ENCODE measurements around the gene CMC1. TPM values are rescaled to one million over a fixed set of nuclear protein-coding genes. Genes with fewer than 3 reads are reported as not detected.

CMC1 gene
- total RNA-seq, 1 experiment from 2014 or later = 22.8 TPM

GRCh38 chr3:28218071-28218916, 23.1 kb upstream of the CMC1 start:
- Mint-ChIP-seq H3K4me3 (ENCODE audit: unreplicated experiment) (no peak overlapping the region), H3K4me1 (ENCODE audit: low read depth, unreplicated experiment) (no peaks in the 10 kb centered on the region), H3K27me3 (ENCODE audit: insufficient read depth, unreplicated experiment) (peaks cover 10% of the 10 kb centered on the region), H3K27ac (ENCODE audit: unreplicated experiment) (no peak overlapping the region), H3K36me3 (ENCODE audit: insufficient read depth, unreplicated experiment) (no peaks in the 10 kb centered on the region), H3K9me3 (ENCODE audit: unreplicated experiment) (peaks cover 38% of the 10 kb centered on the region)
- no peak overlapping the region for H3K4me3 ChIP-seq (ENCODE audit: low read depth, low read length)
- H3K36me3 ChIP-seq (ENCODE audit: control insufficient read depth, insufficient read depth, low read length) = no peaks in the 10 kb centered on the region
- POLR2A ChIA-PET = no interaction called here
- H3K9me3 ChIP-seq = 0 out of 2 replicates have a peak, but pooled peaks cover 3% of the 10 kb centered on the region
- intact Hi-C loops (cut with micrococcal nuclease; ENCODE audit: unreplicated experiment) = no loop called here
- H3K4me1 ChIP-seq = no peaks in the 10 kb centered on the region
- CTCF ChIA-PET = no interaction called here
- no peak for DNase-seq
- H3K27me3 ChIP-seq (replicated peaks; ENCODE audit: control insufficient read depth, insufficient read depth, low read length) = no peaks in the 10 kb centered on the region
- BruUV-seq (replicated peaks) = no TSS peak
- TF ChIP-seq CTCF (IDR thresholded peaks at IDR 0.05; ENCODE audit: insufficient read depth in 1 of 2, low read depth in 1 of 2, low read length in 1 of 2, severe bottlenecking in 1 of 2, unreplicated experiment in 1 of 2) = no peak

GRCh38 chr3:28218917-28219198, 22.6 kb upstream of the CMC1 start:
- no TSS peak for BruUV-seq (replicated peaks)
- no peak for TF ChIP-seq CTCF (IDR thresholded peaks at IDR 0.05; ENCODE audit: insufficient read depth in 1 of 2, low read depth in 1 of 2, low read length in 1 of 2, severe bottlenecking in 1 of 2, unreplicated experiment in 1 of 2)
- intact Hi-C loops (cut with micrococcal nuclease; ENCODE audit: unreplicated experiment) = no loop called here
- no peaks in the 10 kb centered on the region for H3K27me3 ChIP-seq (replicated peaks; ENCODE audit: control insufficient read depth, insufficient read depth, low read length)
- H3K9me3 ChIP-seq = 0 out of 2 replicates have a peak, but pooled peaks cover 3% of the 10 kb centered on the region
- Mint-ChIP-seq H3K36me3 (ENCODE audit: insufficient read depth, unreplicated experiment) (no peaks in the 10 kb centered on the region), H3K27ac (ENCODE audit: unreplicated experiment) (no peak overlapping the region), H3K4me3 (ENCODE audit: unreplicated experiment) (no peak overlapping the region), H3K9me3 (ENCODE audit: unreplicated experiment) (peaks cover 38% of the 10 kb centered on the region), H3K4me1 (ENCODE audit: low read depth, unreplicated experiment) (no peaks in the 10 kb centered on the region), H3K27me3 (ENCODE audit: insufficient read depth, unreplicated experiment) (peaks cover 10% of the 10 kb centered on the region)
- no peaks in the 10 kb centered on the region for H3K36me3 ChIP-seq (ENCODE audit: control insufficient read depth, insufficient read depth, low read length)
- ChIA-PET CTCF (no interaction called here), POLR2A (no interaction called here)
- no peaks in the 10 kb centered on the region for H3K4me1 ChIP-seq
- DNase-seq = no peak
- H3K4me3 ChIP-seq (ENCODE audit: low read depth, low read length) = no peak overlapping the region

GRCh38 chr3:28224430-28224829, 17.0 kb upstream of the CMC1 start:
- Histone ChIP-seq H3K4me1 (no peaks in the 10 kb centered on the region), H3K36me3 (ENCODE audit: control insufficient read depth, insufficient read depth, low read length) (no peaks in the 10 kb centered on the region), H3K27me3 (replicated peaks; ENCODE audit: control insufficient read depth, insufficient read depth, low read length) (no peaks in the 10 kb centered on the region), H3K9me3 (no peaks in the 10 kb centered on the region), H3K4me3 (ENCODE audit: low read depth, low read length) (no peak overlapping the region)
- ChIA-PET CTCF (no interaction called here), POLR2A (no interaction called here)
- TF ChIP-seq CTCF (IDR thresholded peaks at IDR 0.05; ENCODE audit: insufficient read depth in 1 of 2, low read depth in 1 of 2, low read length in 1 of 2, severe bottlenecking in 1 of 2, unreplicated experiment in 1 of 2) = no peak
- no TSS peak for BruUV-seq (replicated peaks)
- DNase-seq = no peak
- Mint-ChIP-seq H3K36me3 (ENCODE audit: insufficient read depth, unreplicated experiment) (no peaks in the 10 kb centered on the region), H3K27ac (ENCODE audit: unreplicated experiment) (no peak overlapping the region), H3K27me3 (ENCODE audit: insufficient read depth, unreplicated experiment) (peaks cover 16% of the 10 kb centered on the region), H3K4me3 (ENCODE audit: unreplicated experiment) (no peak overlapping the region), H3K9me3 (ENCODE audit: unreplicated experiment) (peaks cover 15% of the 10 kb centered on the region), H3K4me1 (ENCODE audit: low read depth, unreplicated experiment) (no peaks in the 10 kb centered on the region)
- intact Hi-C loops (cut with micrococcal nuclease; ENCODE audit: unreplicated experiment) = no loop called here
